ENCODE results near the gene MYDGF.

MYDGF gene

GRCh38 chr19:4710281-4710600 is 40.1 kb upstream of the MYDGF start:
- Histone ChIP-seq H3K9me3 (ENCODE audit: control insufficient read depth, low read length) (no peaks in the 10 kb centered on the region), H3K36me3 (ENCODE audit: control insufficient read depth, insufficient read depth, low read length) (peaks cover 89% of the 10 kb centered on the region), H3K4me3 (ENCODE audit: extremely low read depth, insufficient read depth, low read length, poor library complexity, severe bottlenecking) (no peak overlapping the region), H3K27ac (ENCODE audit: low read depth, low read length, severe bottlenecking) (no peak overlapping the region), H3K4me1 (ENCODE audit: control insufficient read depth, insufficient read depth, low read length, poor library complexity, severe bottlenecking) (peaks cover 7% of the 10 kb centered on the region)
- 98 to 99% methylated on average over 15 to 16 of the region's 16 CpGs for WGBS, 2 experiments (ENCODE audit: insufficient coverage in 2 of 2)

- 97 to 99% methylated on average over 19 to 20 of the region's 20 CpGs for whole genome bisulfite sequencing, 2 experiments (ENCODE audit: insufficient coverage in 2 of 2)
- peaks cover 91% of the 10 kb centered on the region for H3K36me3 ChIP-seq (ENCODE audit: control insufficient read depth, insufficient read depth, low read length)
- no peak overlapping the region for H3K4me3 ChIP-seq (ENCODE audit: extremely low read depth, insufficient read depth, low read length, poor library complexity, severe bottlenecking)
- H3K4me1 ChIP-seq (ENCODE audit: control insufficient read depth, insufficient read depth, low read length, poor library complexity, severe bottlenecking), result peaks cover 7% of the 10 kb centered on the region
- H3K9me3 ChIP-seq (ENCODE audit: control insufficient read depth, low read length), result no peaks in the 10 kb centered on the region
- no peak overlapping the region for H3K27ac ChIP-seq (ENCODE audit: low read depth, low read length, severe bottlenecking)
Measured at GRCh38 chr19:4709440-4710280, 39.5 kb upstream of the MYDGF start.

- WGBS, 2 experiments (ENCODE audit: insufficient coverage in 2 of 2), result 92 to 97% methylated on average over 4 to 7 of the region's 10 CpGs
- H3K4me1 ChIP-seq (ENCODE audit: control insufficient read depth, insufficient read depth, low read length, poor library complexity, severe bottlenecking), result no peaks in the 10 kb centered on the region
- H3K36me3 ChIP-seq (ENCODE audit: control insufficient read depth, insufficient read depth, low read length), result peaks cover 89% of the 10 kb centered on the region
- no peak overlapping the region for H3K4me3 ChIP-seq (ENCODE audit: extremely low read depth, insufficient read depth, low read length, poor library complexity, severe bottlenecking)
- H3K27ac ChIP-seq (ENCODE audit: low read depth, low read length, severe bottlenecking), result no peak overlapping the region
- no peaks in the 10 kb centered on the region for H3K9me3 ChIP-seq (ENCODE audit: control insufficient read depth, low read length)
Measured at GRCh38 chr19:4707956-4708650, 38.0 kb upstream of the MYDGF start.

- H3K4me3 ChIP-seq (ENCODE audit: extremely low read depth, insufficient read depth, low read length, poor library complexity, severe bottlenecking), result no peak overlapping the region
- peaks cover 83% of the 10 kb centered on the region for H3K36me3 ChIP-seq (ENCODE audit: control insufficient read depth, insufficient read depth, low read length)
- WGBS, 2 experiments (ENCODE audit: insufficient coverage in 2 of 2), result 80 to 91% methylated on average over 8 to 9 of the region's 12 CpGs
- no peaks in the 10 kb centered on the region for H3K4me1 ChIP-seq (ENCODE audit: control insufficient read depth, insufficient read depth, low read length, poor library complexity, severe bottlenecking)
- H3K27ac ChIP-seq (ENCODE audit: low read depth, low read length, severe bottlenecking), result no peak overlapping the region
- H3K9me3 ChIP-seq (ENCODE audit: control insufficient read depth, low read length), result no peaks in the 10 kb centered on the region
Measured at GRCh38 chr19:4707322-4707721, 37.2 kb upstream of the MYDGF start.

GRCh38 chr19:4705413-4706131 is 35.4 kb upstream of the MYDGF start:
- no peak overlapping the region for H3K27ac ChIP-seq (ENCODE audit: low read depth, low read length, severe bottlenecking)
- no peaks in the 10 kb centered on the region for H3K9me3 ChIP-seq (ENCODE audit: control insufficient read depth, low read length)
- H3K36me3 ChIP-seq (ENCODE audit: control insufficient read depth, insufficient read depth, low read length), result peaks cover 84% of the 10 kb centered on the region
- 94 to 95% methylated on average over 17 to 19 of the region's 19 CpGs for WGBS, 2 experiments (ENCODE audit: insufficient coverage in 2 of 2)
- H3K4me1 ChIP-seq (ENCODE audit: control insufficient read depth, insufficient read depth, low read length, poor library complexity, severe bottlenecking), result no peaks in the 10 kb centered on the region
- H3K4me3 ChIP-seq (ENCODE audit: extremely low read depth, insufficient read depth, low read length, poor library complexity, severe bottlenecking), result no peak overlapping the region

- Histone ChIP-seq H3K36me3 (ENCODE audit: control insufficient read depth, insufficient read depth, low read length) (peaks cover 85% of the 10 kb centered on the region), H3K4me1 (ENCODE audit: control insufficient read depth, insufficient read depth, low read length, poor library complexity, severe bottlenecking) (no peaks in the 10 kb centered on the region), H3K27ac (ENCODE audit: low read depth, low read length, severe bottlenecking) (no peak overlapping the region), H3K9me3 (ENCODE audit: control insufficient read depth, low read length) (no peaks in the 10 kb centered on the region), H3K4me3 (ENCODE audit: extremely low read depth, insufficient read depth, low read length, poor library complexity, severe bottlenecking) (no peak overlapping the region)
- 89 to 96% methylated on average over 7 to 8 of the region's 9 CpGs for WGBS, 2 experiments (ENCODE audit: insufficient coverage in 2 of 2)
Measured at GRCh38 chr19:4704317-4704673, 34.2 kb upstream of the MYDGF start.

- Histone ChIP-seq H3K9me3 (ENCODE audit: control insufficient read depth, low read length) (no peaks in the 10 kb centered on the region), H3K4me3 (ENCODE audit: extremely low read depth, insufficient read depth, low read length, poor library complexity, severe bottlenecking) (no peak overlapping the region), H3K36me3 (ENCODE audit: control insufficient read depth, insufficient read depth, low read length) (peaks cover 85% of the 10 kb centered on the region), H3K27ac (ENCODE audit: low read depth, low read length, severe bottlenecking) (no peak overlapping the region), H3K4me1 (ENCODE audit: control insufficient read depth, insufficient read depth, low read length, poor library complexity, severe bottlenecking) (no peaks in the 10 kb centered on the region)
- 94 to 98% methylated on average over 19 to 28 of the region's 28 CpGs for WGBS, 2 experiments (ENCODE audit: insufficient coverage in 2 of 2)
Measured at GRCh38 chr19:4703671-4704316, 33.7 kb upstream of the MYDGF start.

GRCh38 chr19:4702764-4703163 is 32.6 kb upstream of the MYDGF start:
- WGBS, 2 experiments (ENCODE audit: insufficient coverage in 2 of 2), result 93 to 97% methylated on average over 9 of the region's 11 CpGs
- Histone ChIP-seq H3K4me3 (ENCODE audit: extremely low read depth, insufficient read depth, low read length, poor library complexity, severe bottlenecking) (no peak overlapping the region), H3K4me1 (ENCODE audit: control insufficient read depth, insufficient read depth, low read length, poor library complexity, severe bottlenecking) (no peaks in the 10 kb centered on the region), H3K36me3 (ENCODE audit: control insufficient read depth, insufficient read depth, low read length) (peaks cover 84% of the 10 kb centered on the region), H3K27ac (ENCODE audit: low read depth, low read length, severe bottlenecking) (no peak overlapping the region), H3K9me3 (ENCODE audit: control insufficient read depth, low read length) (no peaks in the 10 kb centered on the region)

GRCh38 chr19:4701557-4701956 is 31.4 kb upstream of the MYDGF start:
- H3K4me3 ChIP-seq (ENCODE audit: extremely low read depth, insufficient read depth, low read length, poor library complexity, severe bottlenecking), result no peak overlapping the region

GRCh38 chr19:4700693-4700970 is 30.5 kb upstream of the MYDGF start:
- WGBS, 2 experiments (ENCODE audit: insufficient coverage in 2 of 2), result 91 to 92% methylated on average over 11 of the region's 11 CpGs
- peaks cover 89% of the 10 kb centered on the region for H3K36me3 ChIP-seq (ENCODE audit: control insufficient read depth, insufficient read depth, low read length)
- H3K4me3 ChIP-seq (ENCODE audit: extremely low read depth, insufficient read depth, low read length, poor library complexity, severe bottlenecking), result no peak overlapping the region
- H3K27ac ChIP-seq (ENCODE audit: low read depth, low read length, severe bottlenecking), result no peak overlapping the region
- no peaks in the 10 kb centered on the region for H3K9me3 ChIP-seq (ENCODE audit: control insufficient read depth, low read length)
- H3K4me1 ChIP-seq (ENCODE audit: control insufficient read depth, insufficient read depth, low read length, poor library complexity, severe bottlenecking), result no peaks in the 10 kb centered on the region

More at GRCh38 chr19:4701557-4701956, 31.4 kb upstream of the MYDGF start:
- H3K27ac ChIP-seq (ENCODE audit: low read depth, low read length, severe bottlenecking), result no peak overlapping the region
- WGBS, 2 experiments (ENCODE audit: insufficient coverage in 2 of 2), result 92 to 95% methylated on average over 7 of the region's 8 CpGs
- H3K4me1 ChIP-seq (ENCODE audit: control insufficient read depth, insufficient read depth, low read length, poor library complexity, severe bottlenecking), result no peaks in the 10 kb centered on the region
- peaks cover 88% of the 10 kb centered on the region for H3K36me3 ChIP-seq (ENCODE audit: control insufficient read depth, insufficient read depth, low read length)
- H3K9me3 ChIP-seq (ENCODE audit: control insufficient read depth, low read length), result no peaks in the 10 kb centered on the region

All from mesodermal cell (in vitro differentiated cells).